GM12801 (cell line): ENCODE results near the gene CLMN.

Experiments used
- CTCF ChIP-seq: IDR thresholded peaks from one replicate; pipeline ENCODE4 v1.5.1; 2011; ENCODE audit warnings: control low read depth; ENCODE audit not compliant: insufficient read length; ENCODE audit errors: extremely low read depth

The CLMN gene

GRCh38 chr14:95313707-95314106, 6.0 kb downstream of the CLMN start:
- no peak for TF ChIP-seq CTCF

GRCh38 chr14:95313190-95313589, 6.5 kb downstream of the CLMN start:
- no peak for TF ChIP-seq CTCF

- TF ChIP-seq CTCF: no peak
Measured at GRCh38 chr14:95312311-95312710, 7.4 kb downstream of the CLMN start.

- TF ChIP-seq CTCF: no peak
Measured at GRCh38 chr14:95311752-95312151, 8.0 kb downstream of the CLMN start.

- no peak for TF ChIP-seq CTCF
Measured at GRCh38 chr14:95310635-95311380, 8.9 kb downstream of the CLMN start.

GRCh38 chr14:95309261-95310051, 10.3 kb downstream of the CLMN start:
- no peak for TF ChIP-seq CTCF

- TF ChIP-seq CTCF: no peak
Measured at GRCh38 chr14:95308073-95308472, 11.6 kb downstream of the CLMN start.
